NCI-H774 (cell line): ENCODE results near the gene GDI1.

ENCODE experiments used
- DNase-seq: peaks from one replicate; lab custom pipeline; 2025; lab: John Stamatoyannopoulos, UW

The GDI1 gene

GRCh38 chrX:154437971-154438893 lies 1.3 kb downstream of the GDI1 start:
- no peak for DNase-seq

- no peak for DNase-seq
Measured at GRCh38 chrX:154439841-154440240, 2.9 kb downstream of the GDI1 start.

- no peak for DNase-seq
Measured at GRCh38 chrX:154440623-154441357, 3.8 kb downstream of the GDI1 start.

- DNase-seq = no peak
Measured at GRCh38 chrX:154441564-154441963, 4.6 kb downstream of the GDI1 start.

GRCh38 chrX:154441984-154442707 lies 5.2 kb downstream of the GDI1 start:
- DNase-seq = no peak

DNA sequence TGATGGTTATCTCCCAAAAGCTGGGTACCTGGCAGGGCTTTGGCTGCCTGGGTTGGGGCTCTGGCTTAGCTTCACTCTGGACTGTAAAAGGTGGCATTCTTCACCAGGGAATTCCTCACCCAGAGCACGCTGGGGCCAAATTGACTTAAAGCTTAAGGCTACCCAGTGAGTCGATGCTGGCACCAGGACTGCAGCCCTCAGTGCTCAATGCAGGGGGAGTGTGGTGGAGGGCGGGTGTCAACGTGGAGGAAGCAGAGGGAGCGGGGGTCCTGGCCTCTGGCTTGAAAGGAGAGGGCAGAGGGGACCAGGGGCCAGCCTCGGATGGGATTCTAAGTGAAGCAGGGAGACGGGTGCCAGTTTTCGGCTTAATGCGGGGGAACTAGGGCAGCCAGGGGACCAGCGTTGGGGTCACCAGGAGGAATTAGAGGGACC lies 6.5 kb downstream of the GDI1 start:
- no peak for DNase-seq

DNA sequence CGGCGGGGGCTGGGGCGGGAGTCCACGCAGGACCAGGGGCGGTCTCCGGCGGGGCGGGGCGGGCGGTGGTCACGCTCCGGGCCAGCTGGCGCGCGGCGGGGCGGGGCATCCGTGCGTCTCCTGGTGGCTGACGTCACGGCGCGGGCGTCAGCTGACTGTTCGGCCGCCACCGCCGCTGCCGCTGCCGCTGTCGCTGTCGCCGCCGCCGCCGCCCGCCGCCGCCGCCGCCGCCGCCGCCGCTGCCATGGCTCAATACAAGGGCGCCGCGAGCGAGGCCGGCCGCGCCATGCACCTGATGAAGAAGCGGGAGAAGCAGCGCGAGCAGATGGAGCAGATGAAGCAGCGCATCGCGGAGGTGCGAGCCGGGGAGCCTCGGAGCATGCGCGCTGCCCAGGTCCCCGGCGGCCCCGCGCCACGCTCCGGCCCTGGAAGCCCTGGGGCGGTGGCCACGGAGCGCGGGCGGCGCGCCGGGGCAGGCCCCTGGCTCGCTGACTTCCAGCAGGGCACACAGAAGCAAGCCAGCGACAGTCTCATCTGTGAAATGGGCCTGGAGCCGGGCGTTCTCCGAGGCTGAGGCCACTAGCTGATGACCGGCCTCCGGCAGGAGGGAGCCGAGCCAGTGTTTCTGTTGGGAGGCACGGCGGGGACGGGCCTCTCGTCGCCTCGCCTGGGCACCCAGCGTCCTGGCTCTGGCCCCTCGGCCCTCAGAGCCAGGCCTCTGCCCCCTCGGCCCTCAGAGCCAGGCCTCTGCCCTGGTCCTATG lies 7.2 kb downstream of the GDI1 start, which contains the start of gene FAM50A:
Gene FAM50A (plus strand): TSS at position 150 of the 763 bp plus-strand sequence. CDS start 95 bp downstream, at position 245.
- DNase-seq = peak; percentile 57

GRCh38 chrX:154444755-154445246 lies 7.8 kb downstream of the GDI1 start:
- no peak for DNase-seq

DNA sequence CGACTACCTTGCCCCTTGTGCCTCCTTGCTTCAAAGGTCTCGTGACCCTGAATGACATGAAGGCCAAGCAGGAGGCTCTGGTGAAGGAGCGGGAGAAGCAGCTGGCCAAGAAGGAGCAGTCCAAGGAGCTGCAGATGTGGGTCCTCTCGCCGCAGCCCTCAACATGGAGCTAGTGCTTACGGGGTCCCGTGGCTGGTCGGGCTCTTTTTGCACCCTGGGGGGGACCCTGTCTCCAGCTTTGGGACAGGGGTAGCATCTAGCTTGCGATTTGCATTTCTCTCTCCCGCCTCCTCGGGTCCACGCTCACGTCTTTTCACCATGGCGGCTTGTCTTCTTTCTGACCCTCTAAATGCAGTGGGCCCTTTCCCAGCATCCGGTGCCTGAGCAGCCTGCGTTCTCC lies 8.8 kb downstream of the GDI1 start:
- DNase-seq = no peak

DNA sequence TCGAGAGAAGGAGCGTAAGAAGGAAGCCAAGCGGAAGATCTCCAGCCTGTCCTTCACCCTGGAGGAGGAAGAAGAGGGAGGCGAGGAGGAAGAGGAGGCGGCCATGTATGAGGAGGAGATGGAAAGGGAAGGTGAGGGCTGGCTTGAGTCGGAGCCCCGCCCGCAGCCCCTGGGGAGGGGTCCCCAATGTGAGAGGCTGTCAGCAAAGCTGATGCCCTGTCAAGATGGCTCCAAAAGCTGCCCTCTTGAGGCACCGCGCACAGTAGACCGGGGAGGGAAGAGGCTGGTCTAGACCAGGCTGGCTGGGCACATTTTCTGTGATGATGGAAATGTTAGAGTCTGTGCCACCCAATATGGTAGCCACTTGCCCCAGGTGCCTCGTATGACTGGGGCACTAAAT lies 9.5 kb downstream of the GDI1 start:
- no peak for DNase-seq

GRCh38 chrX:154448484-154448883 lies 11.5 kb downstream of the GDI1 start:
- no peak for DNase-seq

DNA sequence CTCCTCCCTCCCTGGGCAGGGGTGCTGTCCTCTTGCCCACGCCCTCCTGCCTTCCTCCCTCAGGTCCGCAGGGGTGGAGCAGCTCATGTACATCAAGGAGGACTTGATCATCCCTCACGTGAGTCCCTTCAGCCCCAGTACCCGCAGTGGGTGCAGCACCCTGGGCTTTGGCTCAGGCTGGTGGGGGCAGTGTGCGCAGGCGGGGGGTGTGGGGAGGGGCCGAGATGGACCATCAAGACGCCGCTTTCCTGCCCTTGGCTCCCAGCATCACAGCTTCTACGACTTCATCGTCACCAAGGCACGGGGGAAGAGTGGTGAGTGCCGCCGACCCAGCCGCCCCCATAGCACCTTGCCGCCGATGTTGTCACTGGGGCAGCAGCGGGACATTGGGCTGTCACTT lies 12.7 kb downstream of the GDI1 start:
- no peak for DNase-seq

DNA sequence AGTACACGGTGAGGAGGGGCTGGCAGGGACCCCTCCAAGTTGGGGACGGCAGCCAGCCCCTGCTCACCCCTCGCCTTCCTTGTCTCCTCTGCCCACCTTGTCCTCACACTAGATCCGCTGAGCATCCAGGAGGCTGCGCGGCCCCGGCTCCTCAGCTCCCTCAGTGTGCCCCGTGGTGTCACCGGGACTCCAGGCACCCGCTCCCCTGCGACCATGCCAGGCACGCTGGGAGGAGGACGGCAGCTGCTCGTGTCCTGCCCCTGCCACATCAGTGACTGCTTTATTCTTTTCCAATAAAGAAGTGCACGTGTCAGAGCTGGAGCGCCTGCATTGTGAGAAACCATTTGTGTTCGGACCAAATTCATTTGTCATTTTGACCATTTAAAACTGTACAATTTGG lies 13.4 kb downstream of the GDI1 start:
- DNase-seq = no peak

GRCh38 chrX:154452823-154453222 lies 15.9 kb downstream of the GDI1 start:
- no peak for DNase-seq

GRCh38 chrX:154457491-154458115 lies 20.6 kb downstream of the GDI1 start:
- peak; percentile 69 for DNase-seq

DNA sequence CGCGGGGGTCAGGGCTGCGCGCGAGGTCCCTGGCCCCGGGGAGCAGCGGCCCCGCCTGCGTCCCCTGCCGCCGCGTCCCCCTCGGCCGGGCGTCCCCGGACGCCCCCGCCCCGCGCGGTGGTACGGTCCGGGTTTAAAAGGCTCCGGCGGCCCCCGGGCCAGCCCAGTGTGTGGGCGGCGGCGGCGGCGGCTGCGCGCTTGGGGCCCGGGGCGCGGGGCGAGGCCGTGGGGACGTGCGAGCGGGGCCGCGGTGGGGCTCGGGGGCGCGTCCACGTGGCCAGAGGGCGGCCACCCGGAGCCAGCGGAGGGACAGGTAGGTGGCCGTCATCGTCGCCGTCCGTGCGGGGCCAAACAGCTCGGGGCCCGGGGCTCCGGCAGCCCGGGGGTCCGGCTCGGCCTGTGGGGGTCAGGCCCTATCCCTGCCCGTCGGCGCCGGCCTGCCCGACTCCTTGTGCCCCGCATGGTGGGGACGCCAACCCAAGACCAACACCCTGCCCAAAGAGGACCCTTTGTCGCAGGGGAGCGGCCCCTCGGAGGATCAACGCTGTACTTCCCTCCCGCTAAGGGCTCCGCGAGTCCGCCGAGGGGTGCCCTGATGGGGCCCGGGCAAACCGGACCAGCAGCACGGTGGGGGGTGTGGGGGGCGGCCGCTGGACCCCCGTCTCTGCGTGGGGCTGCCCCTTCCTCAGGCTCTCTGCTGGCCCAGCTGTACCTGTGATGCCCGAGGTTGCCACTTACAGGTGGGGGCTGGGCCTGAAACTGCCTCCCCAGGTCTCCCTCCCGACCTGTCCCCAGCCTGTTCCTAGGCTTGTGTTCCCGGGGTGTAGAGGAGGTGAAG lies 21.4 kb downstream of the GDI1 start, which contains the start of gene PLXNA3:
Gene PLXNA3 (plus strand): TSS at position 166 of the 838 bp plus-strand sequence. CDS start 1,903 bp downstream, outside the sequence.
- peak; percentile 40 for DNase-seq

GRCh38 chrX:154458954-154459778 lies 22.2 kb downstream of the GDI1 start:
- DNase-seq = no peak

DNA sequence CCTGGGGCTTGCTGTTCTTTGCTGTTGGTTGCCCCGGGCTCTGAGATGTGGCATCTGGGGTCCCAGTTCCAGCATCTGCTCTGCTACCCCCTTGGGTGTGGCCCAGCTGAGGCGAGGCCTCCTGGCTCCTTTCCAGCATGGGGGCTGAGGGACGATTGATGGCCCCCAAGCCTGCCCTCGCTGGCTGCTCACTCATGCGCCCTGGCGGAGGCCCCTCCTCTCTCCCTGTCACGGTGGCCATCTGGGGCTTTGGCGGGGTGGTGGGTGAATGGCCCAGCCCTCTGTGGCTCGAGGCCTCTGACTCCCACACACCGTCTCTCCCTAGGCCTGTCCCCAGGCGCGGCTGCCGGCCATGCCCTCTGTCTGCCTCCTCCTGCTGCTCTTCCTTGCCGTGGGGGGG lies 22.9 kb downstream of the GDI1 start:
- DNase-seq = no peak

DNA sequence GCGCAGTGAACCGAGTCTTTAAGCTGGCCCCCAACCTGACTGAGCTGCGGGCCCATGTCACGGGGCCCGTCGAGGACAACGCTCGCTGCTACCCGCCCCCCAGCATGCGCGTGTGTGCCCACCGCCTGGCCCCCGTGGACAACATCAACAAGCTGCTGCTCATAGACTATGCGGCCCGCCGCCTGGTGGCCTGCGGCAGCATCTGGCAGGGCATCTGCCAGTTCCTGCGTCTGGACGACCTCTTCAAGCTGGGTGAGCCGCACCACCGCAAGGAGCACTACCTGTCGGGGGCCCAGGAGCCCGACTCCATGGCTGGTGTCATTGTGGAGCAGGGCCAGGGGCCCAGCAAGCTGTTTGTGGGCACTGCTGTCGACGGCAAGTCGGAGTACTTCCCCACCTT lies 23.4 kb downstream of the GDI1 start:
- no peak for DNase-seq
